HL-60 (cell line): Measurements from ENCODE around the gene CERS6.

Experiments
- DNase-seq, 2 experiments: peaks; one replicate each; pipeline ENCODE4 v3.0.0-alpha.2; 2010 to 2020; ENCODE audit warnings: low read depth in 1 of 2, low spot score in 1 of 2
- H3K27ac ChIP-seq: fragments of 250-450 bp; sonication (Bioruptor Pico); replicated peaks from 2 replicates; pipeline ENCODE4 v1.5.1; 2020; ENCODE audit warnings: mild to moderate bottlenecking, moderate library complexity
- H3K27me3 ChIP-seq: fragments of 250-450 bp; sonication (Bioruptor Pico); 2 replicates; pipeline ENCODE4 v1.5.1; 2021; ENCODE audit warnings: mild to moderate bottlenecking, moderate library complexity; ENCODE audit not compliant: insufficient read depth, poor library complexity, severe bottlenecking
- H3K4me3 ChIP-seq: replicated peaks from 2 replicates; pipeline ENCODE4 v1.5.1; 2011; ENCODE audit warnings: mild to moderate bottlenecking, control low read depth, low read length; ENCODE audit not compliant: insufficient read depth
- GABPA ChIP-seq: IDR thresholded peaks from 2 replicates; pipeline ENCODE4 v1.6.1; 2012; ENCODE audit warnings: low read depth
- POLR2AphosphoS5 ChIP-seq: IDR thresholded peaks from 2 replicates; pipeline ENCODE4 v1.6.1; 2012; ENCODE audit warnings: low read depth
- SPI1 ChIP-seq: IDR thresholded peaks from 2 replicates; pipeline ENCODE4 v1.6.1; 2012; ENCODE audit warnings: low read depth, mild to moderate bottlenecking, borderline replicate concordance
- TF ChIP-seq, protein P1 (sequence below): IDR thresholded peaks from one replicate; pipeline ENCODE4 v1.5.1; 2011; ENCODE audit warnings: low read length, control low read depth, inconsistent platforms; ENCODE audit not compliant: insufficient read depth
- TF ChIP-seq, protein P2 (sequence below): IDR thresholded peaks from 2 replicates; pipeline ENCODE4 v1.6.1; 2012; ENCODE audit warnings: low read depth; ENCODE audit not compliant: insufficient replicate concordance

The CERS6 gene

DNA sequence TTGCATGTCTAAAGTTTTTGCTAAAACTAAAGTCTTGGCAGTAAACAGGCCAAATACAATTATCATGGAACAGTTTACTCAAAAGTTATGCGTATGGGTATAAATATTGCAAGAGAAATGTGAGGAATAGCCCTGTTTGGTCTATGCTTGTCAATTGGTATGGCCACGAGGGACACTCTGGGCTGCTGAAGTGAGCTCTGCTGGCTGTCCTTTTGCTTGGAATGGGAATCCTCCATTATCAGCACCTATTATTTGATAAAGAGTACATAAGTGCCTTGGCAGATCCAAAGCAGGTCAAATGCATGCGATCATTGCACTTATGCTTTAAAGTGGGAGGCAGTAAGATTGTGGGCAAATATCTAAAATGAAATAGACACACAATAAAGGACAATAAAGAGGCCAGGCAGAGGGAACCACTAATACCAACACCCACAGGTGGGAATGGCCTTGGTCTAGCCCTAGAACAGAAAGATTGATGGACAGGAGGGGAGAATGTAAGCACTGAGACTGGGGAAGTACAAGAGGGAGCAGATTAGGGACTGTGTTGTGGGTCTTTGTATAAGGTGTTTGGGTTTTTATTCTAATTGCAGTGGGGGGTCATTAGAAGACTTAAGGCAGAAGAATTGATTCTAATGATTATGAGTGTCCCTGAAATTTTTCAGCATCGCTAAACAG is 286.3 kb downstream of the CERS6 start:
- Histone ChIP-seq H3K27ac (no peak overlapping the region), H3K27me3 (no peaks in the 10 kb centered on the region), H3K4me3 (no peak overlapping the region)
- TF ChIP-seq, protein P1, sequence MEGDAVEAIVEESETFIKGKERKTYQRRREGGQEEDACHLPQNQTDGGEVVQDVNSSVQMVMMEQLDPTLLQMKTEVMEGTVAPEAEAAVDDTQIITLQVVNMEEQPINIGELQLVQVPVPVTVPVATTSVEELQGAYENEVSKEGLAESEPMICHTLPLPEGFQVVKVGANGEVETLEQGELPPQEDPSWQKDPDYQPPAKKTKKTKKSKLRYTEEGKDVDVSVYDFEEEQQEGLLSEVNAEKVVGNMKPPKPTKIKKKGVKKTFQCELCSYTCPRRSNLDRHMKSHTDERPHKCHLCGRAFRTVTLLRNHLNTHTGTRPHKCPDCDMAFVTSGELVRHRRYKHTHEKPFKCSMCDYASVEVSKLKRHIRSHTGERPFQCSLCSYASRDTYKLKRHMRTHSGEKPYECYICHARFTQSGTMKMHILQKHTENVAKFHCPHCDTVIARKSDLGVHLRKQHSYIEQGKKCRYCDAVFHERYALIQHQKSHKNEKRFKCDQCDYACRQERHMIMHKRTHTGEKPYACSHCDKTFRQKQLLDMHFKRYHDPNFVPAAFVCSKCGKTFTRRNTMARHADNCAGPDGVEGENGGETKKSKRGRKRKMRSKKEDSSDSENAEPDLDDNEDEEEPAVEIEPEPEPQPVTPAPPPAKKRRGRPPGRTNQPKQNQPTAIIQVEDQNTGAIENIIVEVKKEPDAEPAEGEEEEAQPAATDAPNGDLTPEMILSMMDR = no peak
- TF ChIP-seq SPI1 (no peak), GABPA (no peak), POLR2AphosphoS5 (no peak)
- TF ChIP-seq, protein P2, sequence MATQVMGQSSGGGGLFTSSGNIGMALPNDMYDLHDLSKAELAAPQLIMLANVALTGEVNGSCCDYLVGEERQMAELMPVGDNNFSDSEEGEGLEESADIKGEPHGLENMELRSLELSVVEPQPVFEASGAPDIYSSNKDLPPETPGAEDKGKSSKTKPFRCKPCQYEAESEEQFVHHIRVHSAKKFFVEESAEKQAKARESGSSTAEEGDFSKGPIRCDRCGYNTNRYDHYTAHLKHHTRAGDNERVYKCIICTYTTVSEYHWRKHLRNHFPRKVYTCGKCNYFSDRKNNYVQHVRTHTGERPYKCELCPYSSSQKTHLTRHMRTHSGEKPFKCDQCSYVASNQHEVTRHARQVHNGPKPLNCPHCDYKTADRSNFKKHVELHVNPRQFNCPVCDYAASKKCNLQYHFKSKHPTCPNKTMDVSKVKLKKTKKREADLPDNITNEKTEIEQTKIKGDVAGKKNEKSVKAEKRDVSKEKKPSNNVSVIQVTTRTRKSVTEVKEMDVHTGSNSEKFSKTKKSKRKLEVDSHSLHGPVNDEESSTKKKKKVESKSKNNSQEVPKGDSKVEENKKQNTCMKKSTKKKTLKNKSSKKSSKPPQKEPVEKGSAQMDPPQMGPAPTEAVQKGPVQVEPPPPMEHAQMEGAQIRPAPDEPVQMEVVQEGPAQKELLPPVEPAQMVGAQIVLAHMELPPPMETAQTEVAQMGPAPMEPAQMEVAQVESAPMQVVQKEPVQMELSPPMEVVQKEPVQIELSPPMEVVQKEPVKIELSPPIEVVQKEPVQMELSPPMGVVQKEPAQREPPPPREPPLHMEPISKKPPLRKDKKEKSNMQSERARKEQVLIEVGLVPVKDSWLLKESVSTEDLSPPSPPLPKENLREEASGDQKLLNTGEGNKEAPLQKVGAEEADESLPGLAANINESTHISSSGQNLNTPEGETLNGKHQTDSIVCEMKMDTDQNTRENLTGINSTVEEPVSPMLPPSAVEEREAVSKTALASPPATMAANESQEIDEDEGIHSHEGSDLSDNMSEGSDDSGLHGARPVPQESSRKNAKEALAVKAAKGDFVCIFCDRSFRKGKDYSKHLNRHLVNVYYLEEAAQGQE = no peak
- no peak for DNase-seq

DNA sequence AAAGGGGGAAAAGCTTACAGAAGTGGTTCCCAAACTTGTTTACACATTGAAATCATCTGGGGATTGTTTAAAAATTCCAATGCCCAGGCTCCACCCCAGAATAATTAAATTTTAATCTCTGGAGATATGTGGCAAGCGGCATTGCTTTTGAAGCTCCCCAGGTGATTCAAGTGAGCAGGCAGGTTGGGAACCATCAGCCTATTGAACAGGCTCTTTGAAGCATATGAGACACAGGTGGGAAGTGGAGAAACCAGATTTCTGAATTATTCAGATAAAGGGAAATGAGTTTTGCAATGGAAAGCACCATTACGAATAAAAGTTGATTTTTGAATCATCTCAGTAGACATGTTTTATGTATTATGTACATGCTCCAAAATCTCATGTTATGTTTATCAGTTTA is 288.8 kb downstream of the CERS6 start:
- DNase-seq = no peak

DNA sequence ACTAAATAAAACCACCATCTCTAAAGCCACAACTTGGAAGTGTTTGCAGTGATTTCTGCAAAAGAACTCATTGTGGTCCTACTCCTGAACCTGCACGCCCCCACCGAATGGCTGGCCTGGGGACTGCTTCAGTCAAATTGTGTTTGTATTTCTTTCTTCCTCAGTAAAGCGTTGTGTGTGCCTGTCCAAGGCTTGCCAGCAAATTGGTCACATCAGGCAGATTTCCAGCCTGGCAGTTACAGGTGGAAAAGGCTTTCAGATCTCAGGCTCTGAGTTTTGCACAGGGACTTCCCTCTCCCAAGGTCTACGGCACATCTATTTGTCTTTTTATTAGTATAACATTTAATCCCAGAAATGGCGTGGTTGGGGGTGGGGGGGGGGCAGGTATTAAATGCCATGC is 292.4 kb downstream of the CERS6 start:
- Histone ChIP-seq H3K27ac (no peak overlapping the region), H3K4me3 (no peak overlapping the region), H3K27me3 (no peaks in the 10 kb centered on the region)
- DNase-seq = no peak
- TF ChIP-seq, protein P2 = no peak
- no peak for TF ChIP-seq SPI1
- TF ChIP-seq GABPA = no peak
- TF ChIP-seq, protein P1 = no peak
- no peak for TF ChIP-seq POLR2AphosphoS5

More for the DNA sequence above, 288.8 kb downstream of the CERS6 start:
- Histone ChIP-seq H3K4me3 (no peak overlapping the region), H3K27me3 (no peaks in the 10 kb centered on the region), H3K27ac (no peak overlapping the region)
- TF ChIP-seq, protein P1 = no peak
- TF ChIP-seq POLR2AphosphoS5 (no peak), SPI1 (no peak), GABPA (no peak)
- TF ChIP-seq, protein P2 = no peak
